H9 (cell line): ENCODE measurements around the gene WDR70. TPM values are rescaled to one million over a fixed set of nuclear protein-coding genes. Genes with fewer than 3 reads are reported as not detected.
"Not testable (repeated sequence)": the region's sequence is repeated elsewhere in the genome, so short reads cannot be mapped to it uniquely, and the experiment has no call there.

ENCODE experiments used
- DNase-seq: peaks from one replicate; pipeline ENCODE4 v3.0.0-alpha.2; 2017
- H2AFZ ChIP-seq: one replicate; pipeline ENCODE4 v1.6.1; 2013; ENCODE audit warnings: mild to moderate bottlenecking, low read length, control low read depth, moderate library complexity
- H2AK5ac ChIP-seq: 2 replicates; pipeline ENCODE4 v1.6.1; 2013; ENCODE audit warnings: low read length, control low read depth, mixed read lengths; ENCODE audit not compliant: insufficient read length
- H2BK120ac ChIP-seq: one replicate; pipeline ENCODE4 v1.6.1; 2013; ENCODE audit warnings: low read depth, mild to moderate bottlenecking, low read length, control low read depth, inconsistent platforms; ENCODE audit not compliant: poor library complexity, severe bottlenecking
- H2BK12ac ChIP-seq: 2 replicates; pipeline ENCODE4 v1.6.1; 2013; ENCODE audit warnings: low read length, control low read depth, mixed read lengths, low read depth; ENCODE audit not compliant: insufficient read length
- H2BK15ac ChIP-seq: 2 replicates; pipeline ENCODE4 v1.6.1; 2013; ENCODE audit warnings: low read depth, low read length, control low read depth
- H2BK20ac ChIP-seq: one replicate; pipeline ENCODE4 v1.6.1; 2013; ENCODE audit warnings: low read depth, mild to moderate bottlenecking, low read length, control low read depth, inconsistent platforms; ENCODE audit not compliant: poor library complexity, severe bottlenecking
- H2BK5ac ChIP-seq: 2 replicates; pipeline ENCODE4 v1.6.1; 2013; ENCODE audit warnings: low read length, control low read depth, mixed read lengths; ENCODE audit not compliant: insufficient read length
- H3K14ac ChIP-seq: 2 replicates; pipeline ENCODE4 v1.6.1; 2013; ENCODE audit warnings: low read length, control low read depth; ENCODE audit not compliant: insufficient read depth
- H3K18ac ChIP-seq: 2 replicates; pipeline ENCODE4 v1.6.1; 2013; ENCODE audit warnings: low read depth, mild to moderate bottlenecking, mixed read lengths, low read length, control low read depth; ENCODE audit not compliant: insufficient read length
- H3K23ac ChIP-seq: 2 replicates; pipeline ENCODE4 v1.6.1; 2013; ENCODE audit warnings: low read length, control low read depth, mixed read lengths, low read depth; ENCODE audit not compliant: insufficient read length
- H3K23me2 ChIP-seq: 2 replicates; pipeline ENCODE4 v1.6.1; 2013; ENCODE audit warnings: low read depth, mild to moderate bottlenecking, mixed read lengths, low read length, control low read depth; ENCODE audit not compliant: insufficient read length, poor library complexity, severe bottlenecking
- H3K27ac ChIP-seq: 2 replicates; pipeline ENCODE4 v1.5.1; 2013; ENCODE audit warnings: low read length, control low read depth, mixed read lengths, low read depth; ENCODE audit not compliant: insufficient read length
- H3K27me3 ChIP-seq: 2 replicates; pipeline ENCODE4 v1.6.1; 2013; ENCODE audit warnings: low read length, control low read depth, inconsistent platforms; ENCODE audit not compliant: insufficient read depth
- H3K4ac ChIP-seq: 2 replicates; pipeline ENCODE4 v1.6.1; 2013; ENCODE audit warnings: low read depth, mild to moderate bottlenecking, control low read depth, inconsistent platforms, low read length, moderate library complexity
- H3K4me1 ChIP-seq: 2 replicates; pipeline ENCODE4 v1.6.1; 2013; ENCODE audit warnings: low read length, control low read depth, inconsistent platforms; ENCODE audit not compliant: insufficient read depth
- H3K4me2 ChIP-seq: 2 replicates; pipeline ENCODE4 v1.6.1; 2013; ENCODE audit warnings: low read length, control low read depth, mixed read lengths; ENCODE audit not compliant: insufficient read length, insufficient read depth
- H3K56ac ChIP-seq: 2 replicates; pipeline ENCODE4 v1.6.1; 2013; ENCODE audit warnings: low read depth, mild to moderate bottlenecking, mixed read lengths, low read length, control low read depth; ENCODE audit not compliant: insufficient read length
- H3K79me1 ChIP-seq: 2 replicates; pipeline ENCODE4 v1.6.1; 2013; ENCODE audit warnings: low read depth, mild to moderate bottlenecking, moderate library complexity, low read length, control low read depth, inconsistent platforms; ENCODE audit not compliant: insufficient read depth, poor library complexity, severe bottlenecking
- H3K79me2 ChIP-seq: 2 replicates; pipeline ENCODE4 v1.6.1; 2013; ENCODE audit warnings: low read length, control low read depth, inconsistent platforms; ENCODE audit not compliant: insufficient read depth
- H3K9ac ChIP-seq: 2 replicates; pipeline ENCODE4 v1.6.1; 2013; ENCODE audit warnings: low read length, control low read depth, mixed read lengths; ENCODE audit not compliant: insufficient read length; ENCODE audit errors: extremely low read depth
- H3K9me3 ChIP-seq: one replicate; pipeline ENCODE4 v1.6.1; 2013; ENCODE audit warnings: low read depth, low read length, inconsistent platforms; ENCODE audit not compliant: control insufficient read depth
- H3T11ph ChIP-seq: one replicate; pipeline ENCODE4 v1.6.1; 2013; ENCODE audit warnings: mild to moderate bottlenecking, low read length, control low read depth, inconsistent platforms
- H4K20me1 ChIP-seq: one replicate; pipeline ENCODE4 v1.6.1; 2013; ENCODE audit not compliant: control insufficient read depth, insufficient read length, insufficient read depth
- H4K5ac ChIP-seq: 2 replicates; pipeline ENCODE4 v1.6.1; 2013; ENCODE audit warnings: low read depth, mild to moderate bottlenecking, mixed read lengths, low read length, control low read depth; ENCODE audit not compliant: insufficient read length
- H4K8ac ChIP-seq: replicated peaks from 2 replicates; pipeline ENCODE4 v1.6.1; 2013; ENCODE audit warnings: low read length, control low read depth, mixed read lengths, low read depth; ENCODE audit not compliant: insufficient read length
- H4K91ac ChIP-seq: 2 replicates; pipeline ENCODE4 v1.6.1; 2013; ENCODE audit warnings: low read depth, mild to moderate bottlenecking, moderate library complexity, mixed read lengths, low read length, control low read depth; ENCODE audit not compliant: insufficient read length
- H3K27ac Mint-ChIP-seq, 3 experiments: 2 replicates in 2 of 3; 3 replicates in 1 of 3; pipeline ENCODE4 v1.8.0; 2020 to 2021; ENCODE audit warnings: mixed read lengths in 3 of 3, mild to moderate bottlenecking in 1 of 3, moderate library complexity in 1 of 3
- H3K27me3 Mint-ChIP-seq: 2 replicates; pipeline ENCODE4 v1.8.0; 2021; ENCODE audit warnings: low read depth, mild to moderate bottlenecking, moderate library complexity, mixed read lengths
- H3K36me3 Mint-ChIP-seq, 3 experiments: 2 replicates in 2 of 3; 3 replicates in 1 of 3; pipeline ENCODE4 v1.8.0; 2020 to 2021; ENCODE audit warnings: low read depth in 3 of 3, mixed read lengths in 3 of 3; ENCODE audit not compliant: insufficient read depth in 1 of 3
- H3K4me1 Mint-ChIP-seq, 2 experiments: 2 replicates each; pipeline ENCODE4 v1.8.0; 2020; ENCODE audit warnings: mixed read lengths in 2 of 2
- H3K4me3 Mint-ChIP-seq, 2 experiments: 2 replicates in 1 of 2; 3 replicates in 1 of 2; pipeline ENCODE4 v1.8.0; 2020 to 2021; ENCODE audit warnings: mild to moderate bottlenecking in 2 of 2, mixed read lengths in 2 of 2, moderate library complexity in 1 of 2
- H3K9me3 Mint-ChIP-seq, 2 experiments: 2 replicates in 1 of 2; 3 replicates in 1 of 2; pipeline ENCODE4 v1.8.0; 2020; ENCODE audit warnings: mild to moderate bottlenecking in 2 of 2, mixed read lengths in 2 of 2, moderate library complexity in 1 of 2
- WGBS: extraction: QIAGEN DNeasy Blood & Tissue Kit; methylation state at CpG from one replicate; pipeline ENCODE4 v1.1.7; 2013; ENCODE audit warnings: missing lambda C conversion rate, low lambda C conversion rate, mixed read lengths; ENCODE audit not compliant: insufficient read length; ENCODE audit errors: extremely low coverage; 5-methylcytosine and 5-hydroxymethylcytosine counted together
- total RNA-seq: library from RNA; stranded (reverse); gene quantifications from 2 replicates; pipeline ENCODE4 v1.2.1, GENCODE V29; 2021

The WDR70 gene
- total RNA-seq, 1 experiment from 2014 or later, result 38.1 TPM

- H3K27me3 Mint-ChIP-seq, H3K4me1 Mint-ChIP-seq, H3K56ac ChIP-seq: not testable (repeated sequence)
Observed at GRCh38 chr5:37342741-37343140, 36.4 kb upstream of the WDR70 start.

More at GRCh38 chr5:37342741-37343140, 36.4 kb upstream of the WDR70 start:
- not testable (repeated sequence) for H3K79me2 ChIP-seq, H3K4ac ChIP-seq, H2BK15ac ChIP-seq, H2AK5ac ChIP-seq, H3K79me1 ChIP-seq, H3K23ac ChIP-seq, H3T11ph ChIP-seq, H3K9me3 Mint-ChIP-seq, H2AFZ ChIP-seq, H4K20me1 ChIP-seq, H3K23me2 ChIP-seq, H3K9me3 ChIP-seq, H2BK120ac ChIP-seq, H3K14ac ChIP-seq, H4K91ac ChIP-seq, H3K9ac ChIP-seq, H2BK12ac ChIP-seq, H4K8ac ChIP-seq, H3K4me2 ChIP-seq, H2BK20ac ChIP-seq, H3K27ac Mint-ChIP-seq, H3K27ac ChIP-seq, DNase-seq, H4K5ac ChIP-seq, H3K18ac ChIP-seq, H3K27me3 ChIP-seq, H3K4me1 ChIP-seq, H3K4me3 Mint-ChIP-seq, H2BK5ac ChIP-seq
- peaks cover 35 to 83% (median 66%) of the 10 kb centered on the region in 3 experiments for H3K36me3 Mint-ChIP-seq
- no CpG with 5 or more reads among the region's 18 CpGs for WGBS
